ENCODE results near the gene FBXW8.

The FBXW8 gene

GRCh38 chr12:117000316-117000715 lies 89.6 kb downstream of the FBXW8 start:
- DNase-seq = no peak

GRCh38 chr12:117002051-117002817 lies 91.5 kb downstream of the FBXW8 start:
- no peak for DNase-seq

- DNase-seq = no peak
Measured at GRCh38 chr12:117003883-117004404, 93.2 kb downstream of the FBXW8 start.

- no peak for DNase-seq
Measured at GRCh38 chr12:117005417-117006046, 94.8 kb downstream of the FBXW8 start.

GRCh38 chr12:117006333-117006732 lies 95.6 kb downstream of the FBXW8 start:
- no peak for DNase-seq

- no peak for DNase-seq
Measured at GRCh38 chr12:117007577-117007976, 96.8 kb downstream of the FBXW8 start.

- DNase-seq = no peak
Measured at GRCh38 chr12:117009759-117010158, 99.0 kb downstream of the FBXW8 start.

GRCh38 chr12:117010693-117011451 lies 100.1 kb downstream of the FBXW8 start:
- DNase-seq = no peak

GRCh38 chr12:117011988-117012805 lies 101.4 kb downstream of the FBXW8 start:
- no peak for DNase-seq

GRCh38 chr12:117013726-117014125 lies 103.0 kb downstream of the FBXW8 start:
- no peak for DNase-seq

- no peak for DNase-seq
Measured at GRCh38 chr12:117014342-117014887, 103.7 kb downstream of the FBXW8 start.

- DNase-seq = no peak
Measured at GRCh38 chr12:117015811-117016210, 105.1 kb downstream of the FBXW8 start.

GRCh38 chr12:117017807-117018206 lies 107.1 kb downstream of the FBXW8 start:
- no peak for DNase-seq

- DNase-seq = no peak
Measured at GRCh38 chr12:117018276-117018675, 107.5 kb downstream of the FBXW8 start.

GRCh38 chr12:117018685-117019084 lies 107.9 kb downstream of the FBXW8 start:
- DNase-seq = no peak

- DNase-seq = no peak
Measured at GRCh38 chr12:117019866-117020265, 109.1 kb downstream of the FBXW8 start.

GRCh38 chr12:117020536-117021220 lies 109.9 kb downstream of the FBXW8 start:
- no peak for DNase-seq

GRCh38 chr12:117022465-117022864 lies 111.7 kb downstream of the FBXW8 start:
- no peak for DNase-seq

- no peak for DNase-seq
Measured at GRCh38 chr12:117023998-117024960, 113.5 kb downstream of the FBXW8 start.

GRCh38 chr12:117024961-117025480 lies 114.3 kb downstream of the FBXW8 start:
- DNase-seq = no peak
